ENCODE data around the gene ARHGDIG.

Gene ARHGDIG

GRCh38 chr16:276426-277077 is 3.8 kb upstream of the ARHGDIG start:
- no peak overlapping the region for H3K4me3 ChIP-seq (ENCODE audit: low read length)
- DNase-seq (ENCODE audit: low read depth, low spot score), result no peak

DNA sequence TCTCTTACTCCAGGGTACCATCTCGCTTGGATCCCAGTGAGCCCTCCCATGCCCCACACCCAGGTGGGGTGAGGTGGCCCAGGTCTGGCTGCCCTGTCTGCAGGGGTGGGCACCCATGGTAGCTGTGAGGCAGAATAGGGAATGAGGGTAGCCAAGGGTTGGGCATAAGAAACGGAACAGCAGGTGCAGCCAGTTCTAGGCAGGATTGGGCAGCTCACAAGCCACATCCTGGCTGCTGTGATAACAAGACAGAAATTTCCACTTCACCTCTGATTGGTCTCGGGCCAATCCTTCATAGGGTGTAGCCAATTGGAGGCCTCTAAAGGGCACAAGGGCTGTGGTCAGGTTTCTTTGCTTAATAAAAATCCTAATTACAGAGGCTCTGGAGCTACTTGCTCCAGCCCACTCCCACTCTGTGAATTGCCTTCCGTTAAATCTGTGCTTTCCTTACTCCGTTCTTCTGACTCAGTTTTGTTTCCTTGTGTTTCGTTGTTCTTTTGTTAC is 1.5 kb upstream of the ARHGDIG start:
- peak; percentile 82 for DNase-seq (ENCODE audit: low read depth, low spot score)
- no peak overlapping the region for H3K4me3 ChIP-seq (ENCODE audit: low read length)

- DNase-seq (ENCODE audit: low read depth, low spot score), result no peak
- no peak overlapping the region for H3K4me3 ChIP-seq (ENCODE audit: low read length)
Observed at GRCh38 chr16:279531-279930, 860 bp upstream of the ARHGDIG start.

- no peak overlapping the region for H3K4me3 ChIP-seq (ENCODE audit: low read length)
- DNase-seq (ENCODE audit: low read depth, low spot score), result no peak
Observed at GRCh38 chr16:280005-280460, 358 bp upstream of the ARHGDIG start.

DNA sequence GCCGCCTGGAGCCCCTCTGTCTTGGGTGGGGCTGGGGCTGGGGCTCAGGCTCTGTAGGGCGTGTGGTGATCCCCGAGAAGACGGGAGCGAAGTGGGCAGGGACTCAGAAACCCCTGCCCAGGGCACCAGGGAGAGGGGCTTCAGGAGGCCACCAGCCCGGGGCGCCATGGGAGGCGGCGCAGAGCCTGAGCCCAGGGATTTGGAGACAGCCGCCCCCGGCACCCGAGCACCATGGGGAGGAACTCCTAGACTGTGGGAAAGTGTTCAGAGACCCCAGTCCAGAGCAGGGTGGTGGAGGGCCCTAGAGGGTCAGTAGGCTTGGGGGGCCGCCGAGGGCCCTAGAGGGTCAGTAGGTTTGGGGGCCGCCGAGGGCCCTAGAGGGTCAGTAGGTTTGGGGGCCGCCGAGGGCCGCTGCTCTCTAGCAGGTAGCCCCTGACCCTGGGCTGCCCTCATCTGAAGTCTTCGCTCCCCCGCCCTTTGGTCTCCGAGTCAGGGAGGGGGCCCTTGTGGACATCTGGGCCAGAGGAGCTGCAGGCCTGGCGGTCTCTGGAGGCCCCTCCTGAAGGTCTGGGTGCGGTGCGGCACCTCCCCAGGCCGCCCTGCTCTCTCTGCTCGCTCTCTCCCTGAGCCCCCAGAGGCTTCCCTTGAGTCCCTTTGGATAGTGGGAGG is 734 bp downstream of the ARHGDIG start:
- no peak for DNase-seq (ENCODE audit: low read depth, low spot score)
- H3K4me3 ChIP-seq (ENCODE audit: low read length), result no peak overlapping the region

- no peak overlapping the region for H3K4me3 ChIP-seq (ENCODE audit: low read length)
- DNase-seq (ENCODE audit: low read depth, low spot score), result no peak
Observed at GRCh38 chr16:281660-282255, 1.4 kb downstream of the ARHGDIG start.

GRCh38 chr16:282491-282890 is 2.1 kb downstream of the ARHGDIG start:
- no peak for DNase-seq (ENCODE audit: low read depth, low spot score)
- no peak overlapping the region for H3K4me3 ChIP-seq (ENCODE audit: low read length)

- H3K4me3 ChIP-seq (ENCODE audit: low read length), result no peak within 1 kb of the TSS
Observed at GRCh38 chr16:283033-283805, 2.8 kb downstream of the ARHGDIG start, which contains the start of gene PDIA2. TSS of gene PDIA2 (plus strand) at chr16:283164. CDS start at chr16:283170, 6 bp downstream.

GRCh38 chr16:284204-285120 is 4.1 kb downstream of the ARHGDIG start:
- no peak for DNase-seq (ENCODE audit: low read depth, low spot score)
- no peak overlapping the region for H3K4me3 ChIP-seq (ENCODE audit: low read length)

More at GRCh38 chr16:283033-283805, 2.8 kb downstream of the ARHGDIG start, which contains the start of gene PDIA2:
- DNase-seq (ENCODE audit: low read depth, low spot score), result no peak

- no peak for DNase-seq (ENCODE audit: low read depth, low spot score)
- no peak overlapping the region for H3K4me3 ChIP-seq (ENCODE audit: low read length)
Observed at GRCh38 chr16:285146-286055, 5.0 kb downstream of the ARHGDIG start.

DNA sequence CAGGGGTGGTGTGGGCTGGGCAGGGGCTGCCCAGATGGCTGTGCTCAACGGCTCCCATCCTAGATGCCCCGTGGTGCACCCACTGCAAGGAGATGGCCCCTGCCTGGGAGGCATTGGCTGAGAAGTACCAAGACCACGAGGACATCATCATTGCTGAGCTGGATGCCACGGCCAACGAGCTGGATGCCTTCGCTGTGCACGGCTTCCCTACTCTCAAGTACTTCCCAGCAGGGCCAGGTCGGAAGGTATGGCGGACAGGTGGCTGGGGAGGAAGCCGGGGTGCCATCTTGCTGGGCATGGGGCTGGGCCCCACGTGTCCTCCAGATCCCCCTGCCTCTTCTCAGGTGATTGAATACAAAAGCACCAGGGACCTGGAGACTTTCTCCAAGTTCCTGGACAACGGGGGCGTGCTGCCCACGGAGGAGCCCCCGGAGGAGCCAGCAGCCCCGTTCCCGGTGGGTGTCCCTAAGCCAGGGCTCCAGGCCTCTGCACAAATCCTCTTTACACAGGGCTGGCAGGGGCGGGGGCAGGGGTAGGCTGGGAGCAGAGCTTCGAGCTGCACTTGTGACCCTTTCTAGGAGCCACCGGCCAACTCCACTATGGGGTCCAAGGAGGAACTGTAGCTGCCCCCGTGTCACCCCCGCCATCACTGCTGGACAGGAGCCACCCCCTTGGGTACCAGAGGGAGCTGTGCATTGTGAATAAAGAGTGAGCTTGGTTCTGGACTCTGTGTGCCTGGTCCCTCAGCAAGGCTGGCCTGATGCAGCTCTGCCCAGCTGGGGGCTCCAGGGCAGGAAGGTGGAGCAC is 6.3 kb downstream of the ARHGDIG start:
- H3K4me3 ChIP-seq (ENCODE audit: low read length), result no peak overlapping the region
- DNase-seq (ENCODE audit: low read depth, low spot score), result no peak

- no peak overlapping the region for H3K4me3 ChIP-seq (ENCODE audit: low read length)
- no peak for DNase-seq (ENCODE audit: low read depth, low spot score)
Observed at GRCh38 chr16:287298-287811, 7.0 kb downstream of the ARHGDIG start.

GRCh38 chr16:287981-288920 is 7.9 kb downstream of the ARHGDIG start:
- no peak for DNase-seq (ENCODE audit: low read depth, low spot score)
- no peak overlapping the region for H3K4me3 ChIP-seq (ENCODE audit: low read length)

DNA sequence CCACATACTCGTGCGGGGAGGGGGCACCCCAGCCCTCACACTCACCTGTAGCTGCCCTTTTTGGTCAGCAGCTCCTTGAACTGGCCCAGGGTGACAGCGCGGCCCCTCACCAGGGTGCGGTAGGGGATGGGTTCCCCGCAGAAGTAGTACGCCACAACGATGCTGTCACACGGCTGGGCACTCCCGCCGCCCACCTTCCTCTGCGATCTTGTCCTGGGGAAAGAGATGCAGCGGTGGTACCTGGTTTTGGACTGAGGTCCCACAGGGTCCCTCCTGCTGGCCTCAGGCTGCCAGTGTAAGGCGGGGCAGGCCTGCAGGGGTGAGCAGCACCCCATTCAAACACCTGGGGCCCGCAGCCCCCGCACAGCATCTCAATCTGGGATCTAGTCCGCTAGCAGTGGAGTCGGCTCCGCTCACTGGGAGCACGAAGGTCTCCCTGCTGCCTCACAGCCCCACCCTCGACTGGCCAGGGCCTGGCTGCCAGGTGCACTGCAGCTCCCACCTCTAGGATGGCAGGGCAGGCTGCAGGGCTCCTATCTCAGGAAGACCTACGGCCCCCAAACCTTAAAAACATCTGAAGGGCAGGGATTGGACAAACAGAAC is 9.1 kb downstream of the ARHGDIG start:
- DNase-seq (ENCODE audit: low read depth, low spot score), result no peak
- H3K4me3 ChIP-seq (ENCODE audit: low read length), result no peak overlapping the region

DNA sequence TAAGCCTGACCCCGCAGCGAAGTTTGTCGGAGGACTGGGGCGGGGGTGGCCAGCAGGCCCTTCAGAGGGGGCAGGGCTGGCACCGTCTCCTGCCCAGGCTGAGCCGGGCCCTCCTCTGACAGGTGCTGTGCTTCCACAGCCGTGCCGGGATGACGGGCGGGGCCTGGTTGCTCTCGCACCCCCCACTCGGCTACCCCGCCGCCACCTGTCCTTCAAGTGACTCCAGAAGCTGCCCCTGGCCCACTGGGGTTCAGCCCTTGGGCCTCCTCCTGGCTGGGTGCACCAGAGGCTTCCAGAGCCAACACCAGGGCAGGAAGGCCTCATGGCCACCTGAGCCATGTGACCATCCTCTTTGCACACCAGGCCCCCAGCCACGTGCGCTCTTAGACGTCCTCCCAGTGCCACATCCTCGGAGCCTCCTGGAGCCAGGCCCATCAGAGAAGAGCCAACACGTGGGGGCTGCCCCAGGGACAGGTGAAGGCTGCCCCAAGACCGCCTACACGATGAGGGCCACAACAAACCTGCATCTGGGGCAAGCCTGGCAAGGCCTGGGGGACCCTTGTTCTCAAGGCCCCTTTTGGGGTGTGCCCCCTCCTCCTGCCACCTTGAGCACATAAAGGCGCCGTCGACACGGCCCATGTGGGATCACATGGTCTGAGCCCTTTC is 9.8 kb downstream of the ARHGDIG start:
- no peak overlapping the region for H3K4me3 ChIP-seq (ENCODE audit: low read length)
- DNase-seq (ENCODE audit: low read depth, low spot score), result no peak
